Measurements from ENCODE around the gene VTI1A. TPM values are rescaled to one million over a fixed set of nuclear protein-coding genes. Genes with fewer than 3 reads are reported as not detected.

VTI1A gene
- total and polyA plus RNA-seq, 9 donors = 7.8 to 48.2 (median 20.0) TPM

- Histone ChIP-seq H3K9me3 (no peaks in the 10 kb centered on the region), H3K4me1 (ENCODE audit: insufficient read depth) (no peaks in the 10 kb centered on the region), H3K36me3 (no peaks in the 10 kb centered on the region), H3K27ac (no peak overlapping the region), H3K27me3 (no peaks in the 10 kb centered on the region), H3K4me3 (no peak overlapping the region)
- no peak for DNase-seq
- intact Hi-C loops (cut with DNase I) = no loop called here
- TF ChIP-seq EP300 (IDR thresholded peaks at IDR 0.05) (no peak), CTCF (IDR thresholded peaks at IDR 0.05) (no peak), POLR2A (IDR thresholded peaks at IDR 0.05) (no peak)
- 71 to 77% (median 75%) methylated on average over 7 of the region's 7 CpGs for WGBS, 3 donors
Observed at GRCh38 chr10:112826018-112826697, 379.1 kb downstream of the VTI1A start.

- H3K27me3 ChIP-seq = no peaks in the 10 kb centered on the region
- H3K4me1 ChIP-seq (ENCODE audit: insufficient read depth) = no peaks in the 10 kb centered on the region
- H3K36me3 ChIP-seq = no peaks in the 10 kb centered on the region
- no peak overlapping the region for H3K27ac ChIP-seq
- H3K9me3 ChIP-seq = no peaks in the 10 kb centered on the region
- WGBS, 3 donors = 92 to 93% (median 92%) methylated on average over 14 of the region's 14 CpGs
- intact Hi-C loops (cut with DNase I) = no loop called here
- no peak overlapping the region for H3K4me3 ChIP-seq
- no peak for DNase-seq
- no peak for TF ChIP-seq CTCF (IDR thresholded peaks at IDR 0.05)
- TF ChIP-seq EP300 (IDR thresholded peaks at IDR 0.05) = no peak
- TF ChIP-seq POLR2A (IDR thresholded peaks at IDR 0.05) = no peak
Observed at GRCh38 chr10:112827086-112827485, 380.1 kb downstream of the VTI1A start.

- no peak for DNase-seq
- no peak overlapping the region for H3K4me3 ChIP-seq
- no peaks in the 10 kb centered on the region for H3K4me1 ChIP-seq (ENCODE audit: insufficient read depth)
- 92 to 96% (median 93%) methylated on average over 4 of the region's 4 CpGs for WGBS, 3 donors
- no peak overlapping the region for H3K27ac ChIP-seq
- TF ChIP-seq CTCF (IDR thresholded peaks at IDR 0.05) = no peak
- TF ChIP-seq POLR2A (IDR thresholded peaks at IDR 0.05) = no peak
- TF ChIP-seq EP300 (IDR thresholded peaks at IDR 0.05) = no peak
- intact Hi-C loops (cut with DNase I) = no loop called here
- no peaks in the 10 kb centered on the region for H3K9me3 ChIP-seq
- H3K27me3 ChIP-seq = no peaks in the 10 kb centered on the region
- no peaks in the 10 kb centered on the region for H3K36me3 ChIP-seq
Observed at GRCh38 chr10:112827951-112828350, 380.9 kb downstream of the VTI1A start.

- 90 to 92% (median 92%) methylated on average over 16 of the region's 16 CpGs for WGBS, 3 donors
- Histone ChIP-seq H3K4me3 (no peak overlapping the region), H3K36me3 (no peaks in the 10 kb centered on the region), H3K27ac (no peak overlapping the region), H3K27me3 (no peaks in the 10 kb centered on the region), H3K9me3 (no peaks in the 10 kb centered on the region), H3K4me1 (ENCODE audit: insufficient read depth) (no peaks in the 10 kb centered on the region)
- DNase-seq = no peak
- no peak for TF ChIP-seq POLR2A (IDR thresholded peaks at IDR 0.05)
- no peak for TF ChIP-seq EP300 (IDR thresholded peaks at IDR 0.05)
- TF ChIP-seq CTCF (IDR thresholded peaks at IDR 0.05) = no peak
- intact Hi-C loops (cut with DNase I) = no loop called here
Observed at GRCh38 chr10:112831859-112832258, 384.8 kb downstream of the VTI1A start.

Data from ovary (tissue), 9 donors.